PC-9 (cell line): ENCODE data around the gene CR1. TPM values are rescaled to one million over a fixed set of nuclear protein-coding genes. Genes with fewer than 3 reads are reported as not detected.

Experiments
- BruUV-seq: library from RNA; stranded (reverse); fragments of 400-500 nt; replicated peaks from 2 replicates; lab custom pipeline; 2021; lab: Mats Ljungman, UMichigan
- CTCF ChIA-PET: fragments of 300-600 bp; sonication (Branson Sonifier 250); formaldehyde crosslinking; loops from one replicate; lab custom pipeline; 2022; ENCODE audit warnings: antibody characterized with exemption; lab: Charles Lee
- POLR2A ChIA-PET: fragments of 300-600 bp; sonication (Branson Sonifier 250); formaldehyde crosslinking; loops from one replicate; lab custom pipeline; 2022; ENCODE audit warnings: antibody characterized with exemption; ENCODE audit not compliant: unreplicated experiment; lab: Charles Lee
- DNase-seq, 2 experiments: peaks; one replicate each; pipeline versions ENCODE4 v3.0.0 to v3.0.0-alpha.2; 2015 to 2022; ENCODE audit warnings: mixed read lengths in 1 of 2
- H2AFZ ChIP-seq: fragments of 200-600 bp; sonication (generic); 2 replicates; pipeline ENCODE4 v1.8.1; 2017; ENCODE audit warnings: antibody characterized with exemption
- H3F3A ChIP-seq: fragments of 200-600 bp; sonication (generic); 2 replicates; pipeline ENCODE4 v1.8.1; 2017; ENCODE audit warnings: antibody characterized with exemption, mild to moderate bottlenecking, low read depth; ENCODE audit not compliant: insufficient read depth
- H3K27ac ChIP-seq: fragments of 200-600 bp; sonication (generic); 2 replicates; pipeline ENCODE4 v1.6.1; 2016; ENCODE audit warnings: mixed run types
- H3K27me3 ChIP-seq: fragments of 200-600 bp; sonication (generic); 2 replicates; pipeline ENCODE4 v1.6.1; 2016; ENCODE audit warnings: low read depth, mixed run types; ENCODE audit not compliant: insufficient read depth
- H3K36me3 ChIP-seq: fragments of 200-600 bp; sonication (generic); 2 replicates; pipeline ENCODE4 v1.6.1; 2016; ENCODE audit warnings: low read depth, mixed run types
- H3K4me1 ChIP-seq: fragments of 200-600 bp; sonication (generic); replicated peaks from 2 replicates; pipeline ENCODE4 v1.6.1; 2016; ENCODE audit warnings: mixed run types; ENCODE audit not compliant: insufficient read depth
- H3K4me2 ChIP-seq: fragments of 200-600 bp; sonication (generic); 2 replicates; pipeline ENCODE4 v1.6.1; 2017; ENCODE audit warnings: mixed run types
- H3K4me3 ChIP-seq: fragments of 200-600 bp; sonication (generic); 2 replicates; pipeline ENCODE4 v1.6.1; 2016; ENCODE audit warnings: mixed run types
- H3K79me2 ChIP-seq: fragments of 200-600 bp; sonication (generic); 2 replicates; pipeline ENCODE4 v1.6.1; 2017; ENCODE audit warnings: low read depth, mixed run types
- H3K9me2 ChIP-seq: fragments of 200-600 bp; sonication (generic); 2 replicates; pipeline ENCODE4 v1.8.1; 2017; ENCODE audit warnings: mild to moderate bottlenecking; ENCODE audit not compliant: insufficient read depth
- H3K9me3 ChIP-seq: fragments of 200-600 bp; sonication (generic); 2 replicates; pipeline ENCODE4 v1.8.1; 2016; ENCODE audit warnings: low read depth; ENCODE audit not compliant: insufficient read depth
- H4K20me1 ChIP-seq: fragments of 200-600 bp; sonication (generic); 2 replicates; pipeline ENCODE4 v1.8.1; 2017; ENCODE audit not compliant: insufficient read depth
- EZH2 ChIP-seq: fragments of 200-600 bp; sonication (generic); IDR thresholded peaks from 2 replicates; pipeline ENCODE4 v1.8.0; 2017; ENCODE audit warnings: antibody characterized with exemption, low read depth
- intact Hi-C: fragments of 100-400 bp; cut with micrococcal nuclease; formaldehyde crosslinking; loops from one replicate; pipeline ENCODE4 v1.10.0; 2022; ENCODE audit not compliant: unreplicated experiment
- total RNA-seq: library from RNA; stranded (reverse); gene quantifications from 2 replicates; pipeline ENCODE4 v1.2.3, GENCODE V29; 2021
- TF ChIP-seq, protein P1 (sequence below): fragments of 200-600 bp; sonication (generic); conservative IDR thresholded peaks from 2 replicates; pipeline ENCODE4 v1.6.1; 2017; ENCODE audit warnings: mixed run types, antibody characterized with exemption, mild to moderate bottlenecking, moderate library complexity

The CR1 gene
- total RNA-seq, 1 experiment from 2014 or later = not detected

GRCh38 chr1:207474210-207474609 is 21.7 kb upstream of the CR1 start:
- ChIA-PET CTCF (no interaction called here), POLR2A (no interaction called here)
- Histone ChIP-seq H3K9me2 (no peaks in the 10 kb centered on the region), H3K79me2 (no peaks in the 10 kb centered on the region), H3K36me3 (no peaks in the 10 kb centered on the region), H3K27me3 (no peaks in the 10 kb centered on the region), H3K9me3 (no peaks in the 10 kb centered on the region), H2AFZ (no peak overlapping the region), H3F3A (no peaks in the 10 kb centered on the region), H3K4me1 (no peaks in the 10 kb centered on the region), H3K4me2 (no peak overlapping the region), H3K4me3 (no peak overlapping the region), H3K27ac (no peak overlapping the region), H4K20me1 (no peaks in the 10 kb centered on the region)
- no peak for TF ChIP-seq EZH2
- TF ChIP-seq, protein P1, sequence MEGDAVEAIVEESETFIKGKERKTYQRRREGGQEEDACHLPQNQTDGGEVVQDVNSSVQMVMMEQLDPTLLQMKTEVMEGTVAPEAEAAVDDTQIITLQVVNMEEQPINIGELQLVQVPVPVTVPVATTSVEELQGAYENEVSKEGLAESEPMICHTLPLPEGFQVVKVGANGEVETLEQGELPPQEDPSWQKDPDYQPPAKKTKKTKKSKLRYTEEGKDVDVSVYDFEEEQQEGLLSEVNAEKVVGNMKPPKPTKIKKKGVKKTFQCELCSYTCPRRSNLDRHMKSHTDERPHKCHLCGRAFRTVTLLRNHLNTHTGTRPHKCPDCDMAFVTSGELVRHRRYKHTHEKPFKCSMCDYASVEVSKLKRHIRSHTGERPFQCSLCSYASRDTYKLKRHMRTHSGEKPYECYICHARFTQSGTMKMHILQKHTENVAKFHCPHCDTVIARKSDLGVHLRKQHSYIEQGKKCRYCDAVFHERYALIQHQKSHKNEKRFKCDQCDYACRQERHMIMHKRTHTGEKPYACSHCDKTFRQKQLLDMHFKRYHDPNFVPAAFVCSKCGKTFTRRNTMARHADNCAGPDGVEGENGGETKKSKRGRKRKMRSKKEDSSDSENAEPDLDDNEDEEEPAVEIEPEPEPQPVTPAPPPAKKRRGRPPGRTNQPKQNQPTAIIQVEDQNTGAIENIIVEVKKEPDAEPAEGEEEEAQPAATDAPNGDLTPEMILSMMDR = no peak
- no TSS peak for BruUV-seq
- no peak for DNase-seq
- intact Hi-C loops = no loop called here

- no peak for TF ChIP-seq EZH2
- TF ChIP-seq, protein P1 = no peak
- no peak overlapping the region for H3K4me2 ChIP-seq
- ChIA-PET POLR2A (interaction anchor here (0.6 kb wide), 1 partner anchor 454 kb away, joined by 3 read pairs; the partner anchor contains the start of gene C1orf116), CTCF (no interaction called here)
- DNase-seq = no peak
- no peaks in the 10 kb centered on the region for H4K20me1 ChIP-seq
- H3K27me3 ChIP-seq = no peaks in the 10 kb centered on the region
- H3K9me3 ChIP-seq = no peaks in the 10 kb centered on the region
- H2AFZ ChIP-seq = no peak overlapping the region
- no peaks in the 10 kb centered on the region for H3F3A ChIP-seq
- no peaks in the 10 kb centered on the region for H3K4me1 ChIP-seq
- H3K36me3 ChIP-seq = no peaks in the 10 kb centered on the region
- H3K79me2 ChIP-seq = no peaks in the 10 kb centered on the region
- no peak overlapping the region for H3K27ac ChIP-seq
- intact Hi-C loops = no loop called here
- H3K4me3 ChIP-seq = no peak overlapping the region
- no peaks in the 10 kb centered on the region for H3K9me2 ChIP-seq
- no TSS peak for BruUV-seq
Observed at GRCh38 chr1:207486198-207486597, 9.8 kb upstream of the CR1 start.

DNA sequence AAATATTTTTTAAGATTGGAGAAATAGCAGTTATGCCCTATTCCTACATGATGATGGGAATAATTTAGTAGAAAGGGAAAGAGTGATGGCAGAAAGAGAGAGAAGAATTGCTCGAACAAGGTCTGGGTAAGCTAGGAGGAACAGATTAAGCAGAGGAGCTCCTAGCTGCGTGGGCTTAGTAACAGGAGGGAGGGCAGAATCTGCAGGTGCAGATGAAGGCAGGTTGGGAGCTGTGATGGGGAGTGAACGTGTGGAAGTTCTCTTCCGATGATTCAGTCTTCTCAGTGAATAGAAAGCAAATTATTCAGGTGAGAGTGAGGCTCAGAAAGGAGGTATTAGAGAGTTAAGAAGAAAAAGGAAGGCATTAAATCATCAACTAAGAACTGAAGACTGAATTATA is 8.3 kb upstream of the CR1 start:
- DNase-seq = no peak
- Histone ChIP-seq H3F3A (no peaks in the 10 kb centered on the region), H2AFZ (no peak overlapping the region), H3K4me3 (no peak overlapping the region), H3K27me3 (no peaks in the 10 kb centered on the region), H3K4me1 (no peaks in the 10 kb centered on the region), H3K4me2 (no peak overlapping the region), H3K36me3 (no peaks in the 10 kb centered on the region), H3K79me2 (no peaks in the 10 kb centered on the region), H4K20me1 (no peaks in the 10 kb centered on the region), H3K9me2 (no peaks in the 10 kb centered on the region), H3K27ac (no peak overlapping the region), H3K9me3 (no peaks in the 10 kb centered on the region)
- TF ChIP-seq, protein P1 = no peak
- no peak for TF ChIP-seq EZH2
- intact Hi-C loops = no loop called here
- BruUV-seq = no TSS peak
- CTCF ChIA-PET = no interaction called here
- POLR2A ChIA-PET = no interaction called here
